ENCODE results near the gene SLC35F1.
A peak's percentile ranks its signal among the peaks of the same experiment; 100 is the strongest.
"Not testable (repeated sequence)": the region's sequence is repeated elsewhere in the genome, so short reads cannot be mapped to it uniquely, and the experiment has no call there.

Gene SLC35F1

GRCh38 chr6:117906958-117907600 lies at the start of gene SLC35F1:
Gene SLC35F1 (plus strand): TSS chr6:117907264.
- peak; percentile 56 for DNase-seq

- not testable (repeated sequence) for DNase-seq
These were observed 48.5 kb upstream of the SLC35F1 start for GRCh38 chr6:117858601-117859000.

DNA sequence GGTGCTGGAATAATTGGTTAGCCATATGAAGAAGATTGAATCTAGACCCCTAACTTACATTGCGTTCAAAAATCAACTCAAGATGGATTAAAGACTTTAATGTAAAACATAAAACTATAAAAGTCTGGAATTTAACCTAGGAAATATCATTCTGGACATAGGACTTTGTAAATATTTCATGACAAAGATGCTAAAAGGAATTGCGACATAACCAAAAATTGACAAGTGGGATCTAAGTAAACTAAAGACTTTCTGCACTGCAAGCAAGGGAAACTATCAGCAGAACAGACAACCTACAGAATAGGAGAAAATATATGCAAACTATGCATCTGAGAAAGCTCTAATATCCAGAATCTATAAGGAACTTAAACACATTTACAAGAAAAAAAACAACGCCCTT lies 45.5 kb upstream of the SLC35F1 start:
- DNase-seq, result no peak

- DNase-seq, result no peak
These were observed 40.5 kb upstream of the SLC35F1 start for GRCh38 chr6:117866561-117866960.

GRCh38 chr6:117870486-117871242 lies 36.4 kb upstream of the SLC35F1 start:
- DNase-seq, result no peak

GRCh38 chr6:117880824-117881223 lies 26.2 kb upstream of the SLC35F1 start:
- no peak for DNase-seq

- no peak for DNase-seq
These were observed 16.9 kb upstream of the SLC35F1 start for GRCh38 chr6:117890172-117890571.

GRCh38 chr6:117906507-117906957 lies 532 bp upstream of the SLC35F1 start:
- peak; percentile 8 for DNase-seq

GRCh38 chr6:117907601-117908245 lies 659 bp downstream of the SLC35F1 start:
- peak; percentile 51 for DNase-seq

GRCh38 chr6:117908246-117909068 lies 1.4 kb downstream of the SLC35F1 start:
- no peak for DNase-seq

GRCh38 chr6:117909638-117910037 lies 2.6 kb downstream of the SLC35F1 start:
- DNase-seq, result no peak

DNA sequence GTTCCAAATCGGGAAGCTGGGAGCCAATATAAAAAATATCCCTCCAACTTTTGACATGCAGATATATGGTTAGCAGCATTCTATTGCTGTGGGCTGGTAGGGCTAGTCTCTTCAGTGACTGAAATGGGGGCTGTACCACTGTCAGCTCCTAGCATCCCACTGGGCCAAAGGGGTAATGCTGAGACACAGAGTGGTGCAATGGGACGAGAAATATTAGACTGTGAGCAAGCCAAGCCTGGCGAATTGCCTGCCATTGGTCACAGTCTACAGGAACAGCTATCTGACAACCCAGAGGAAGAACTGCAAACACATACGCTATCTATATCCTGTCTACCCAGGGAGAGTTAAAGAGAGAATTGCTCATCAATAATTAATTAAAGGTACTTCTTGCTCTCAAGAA lies 3.5 kb downstream of the SLC35F1 start:
- DNase-seq, result no peak

- DNase-seq, result no peak
These were observed 4.1 kb downstream of the SLC35F1 start for GRCh38 chr6:117911150-117911549.

DNA sequence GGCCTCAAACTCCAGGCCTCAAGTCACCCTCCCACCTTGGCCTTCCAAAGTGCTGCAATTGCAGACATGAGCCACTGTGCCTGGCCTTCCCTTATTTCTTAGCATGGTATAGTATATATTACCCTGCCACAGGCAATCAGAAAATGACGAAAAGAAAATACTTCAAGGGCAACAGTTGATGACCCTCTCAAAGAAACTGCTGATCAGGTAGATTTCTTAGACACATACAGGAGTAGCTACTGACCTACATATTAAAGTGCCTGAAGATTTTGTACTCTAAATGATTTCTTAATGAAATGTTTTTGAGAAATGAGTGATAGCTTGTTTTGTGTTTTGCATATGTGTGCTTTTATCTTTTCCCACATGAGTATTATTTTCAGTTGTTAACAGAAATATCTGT lies 4.6 kb downstream of the SLC35F1 start:
- no peak for DNase-seq

- no peak for DNase-seq
These were observed 8.8 kb downstream of the SLC35F1 start for GRCh38 chr6:117915846-117916245.

- DNase-seq, result no peak
These were observed 9.4 kb downstream of the SLC35F1 start for GRCh38 chr6:117916483-117916882.

GRCh38 chr6:117917176-117917575 lies 10.1 kb downstream of the SLC35F1 start:
- DNase-seq, result no peak

GRCh38 chr6:117918454-117918853 lies 11.4 kb downstream of the SLC35F1 start:
- DNase-seq, result no peak

- no peak for DNase-seq
These were observed 12.2 kb downstream of the SLC35F1 start for GRCh38 chr6:117919275-117919674.

GRCh38 chr6:117919775-117920729 lies 13.0 kb downstream of the SLC35F1 start:
- DNase-seq, result peak; percentile 7

- DNase-seq, result no peak
These were observed 17.6 kb downstream of the SLC35F1 start for GRCh38 chr6:117924690-117925089.

DNA sequence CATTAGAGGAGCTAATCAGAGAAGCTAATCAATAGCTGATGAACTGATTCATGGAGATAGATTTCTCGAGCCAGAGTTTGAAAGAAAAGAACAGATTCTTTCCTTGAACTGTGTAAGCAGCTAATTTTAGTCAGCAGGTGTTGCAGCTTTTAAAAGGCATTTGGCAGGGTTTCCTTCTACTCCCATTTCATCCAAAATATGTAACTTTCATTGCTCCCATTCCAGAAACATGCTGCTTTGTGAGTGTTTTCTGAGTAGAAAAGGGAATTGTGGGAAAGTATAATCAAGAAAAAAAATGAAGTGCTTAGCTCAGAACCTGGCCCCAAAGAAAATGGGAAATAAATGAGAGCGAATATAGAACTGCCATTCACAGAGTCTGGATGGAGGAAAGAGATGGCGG lies 20.8 kb downstream of the SLC35F1 start:
- no peak for DNase-seq

Measured in NCI-H69 (cell line).